Stimulated activated CD4-positive, alpha-beta T cell treated with anti-CD3 and anti-CD28 coated beads, Interleukin-2, amount 100 ng/mL, for 4 hours (primary cell): Measurements from ENCODE around the gene DNAH17.

Source experiments
- DNase-seq: peaks from one replicate; pipeline ENCODE4 v3.0.0-alpha.2; 2020; ENCODE audit warnings: low read depth

Gene DNAH17

DNA sequence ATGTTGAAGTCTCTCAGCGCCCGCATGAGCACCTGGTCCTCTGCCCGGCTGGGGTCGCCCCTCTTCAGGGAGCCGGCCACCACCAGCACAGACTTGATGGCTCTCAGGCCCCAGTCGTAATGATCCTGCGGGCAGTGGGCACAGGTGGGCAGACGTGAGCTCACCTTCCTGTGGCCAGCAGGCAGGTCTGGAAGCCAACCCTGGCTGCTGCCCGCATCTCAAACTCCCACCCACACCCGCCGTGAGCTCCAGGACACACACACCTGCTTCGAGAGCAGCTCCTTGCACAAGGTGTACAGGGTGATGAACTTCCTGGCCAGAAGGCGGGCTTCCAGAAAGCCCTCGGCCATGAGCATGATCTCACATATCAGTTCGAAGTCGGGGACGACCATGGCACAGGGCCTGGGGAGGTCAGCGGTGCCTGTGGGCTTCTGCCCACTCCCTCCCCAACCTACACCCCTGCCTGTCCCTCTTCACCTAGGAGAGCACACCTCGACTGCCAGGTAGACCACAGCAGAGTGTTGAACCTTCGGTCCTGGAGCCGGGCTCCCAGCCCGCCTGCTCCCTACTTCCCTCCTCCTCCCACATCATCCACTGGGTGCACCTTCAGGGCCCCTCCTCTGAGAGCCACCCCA is 82.4 kb downstream of the DNAH17 start:
- DNase-seq: no peak

DNA sequence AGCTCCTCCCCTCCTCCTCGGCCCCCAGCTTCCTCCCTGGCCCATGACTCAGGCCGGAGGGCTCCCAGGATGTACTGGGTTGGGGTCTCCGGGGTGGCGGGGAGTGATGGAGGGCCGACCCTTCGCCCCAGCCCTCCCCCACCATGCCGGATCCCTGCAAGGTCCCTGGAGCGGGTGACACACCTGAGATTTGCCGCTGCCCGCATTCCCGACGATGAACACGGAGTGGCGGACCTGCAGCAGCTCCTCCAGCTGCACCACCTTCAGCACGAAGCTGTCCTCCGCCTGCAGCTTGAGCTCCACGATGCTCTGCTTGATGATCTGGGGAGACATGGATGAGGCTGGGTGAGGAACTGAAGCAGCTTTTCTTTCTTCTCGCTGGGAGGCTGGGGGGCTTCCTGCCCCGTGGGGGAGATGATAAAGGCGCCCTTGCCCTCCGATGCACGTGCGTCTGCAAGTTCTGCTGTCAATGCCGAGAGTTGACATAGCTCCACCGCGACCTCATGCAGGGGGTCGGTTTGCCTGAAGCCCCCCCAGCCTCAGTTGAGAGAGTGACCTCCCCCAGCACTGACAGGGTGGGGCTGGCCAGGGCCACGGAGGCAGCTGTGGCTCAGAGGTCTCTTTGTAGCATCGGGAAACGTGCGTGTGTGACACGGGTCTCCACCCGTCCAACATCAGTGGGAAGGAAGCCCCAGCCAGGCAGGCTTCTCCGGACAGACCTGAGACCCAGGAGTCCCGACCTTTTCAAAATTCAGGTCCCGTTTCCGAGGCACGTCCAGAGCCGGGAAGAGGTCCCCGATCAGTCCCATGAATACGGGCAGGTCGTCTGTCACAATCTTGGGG is 83.1 kb downstream of the DNAH17 start:
- DNase-seq: no peak

DNA sequence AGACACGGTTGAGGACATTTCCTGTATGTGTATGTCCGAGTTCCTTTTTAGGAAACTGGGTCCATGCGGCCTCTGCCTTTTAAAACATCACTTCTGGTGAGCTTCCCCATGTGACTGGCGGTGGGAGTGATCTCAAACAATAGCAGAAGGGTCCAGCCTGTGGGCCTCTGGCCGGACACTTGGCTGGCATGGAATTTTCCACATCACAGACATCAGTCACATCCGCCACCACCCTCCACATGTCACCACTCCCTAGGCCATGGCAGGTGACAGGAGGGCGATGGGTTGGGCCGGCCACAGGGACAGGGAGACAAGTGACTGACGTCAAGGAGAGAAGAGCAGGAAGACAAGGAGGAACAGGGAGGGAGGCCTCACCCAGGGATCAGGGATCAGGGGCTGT is 83.7 kb downstream of the DNAH17 start:
- no peak for DNase-seq

DNA sequence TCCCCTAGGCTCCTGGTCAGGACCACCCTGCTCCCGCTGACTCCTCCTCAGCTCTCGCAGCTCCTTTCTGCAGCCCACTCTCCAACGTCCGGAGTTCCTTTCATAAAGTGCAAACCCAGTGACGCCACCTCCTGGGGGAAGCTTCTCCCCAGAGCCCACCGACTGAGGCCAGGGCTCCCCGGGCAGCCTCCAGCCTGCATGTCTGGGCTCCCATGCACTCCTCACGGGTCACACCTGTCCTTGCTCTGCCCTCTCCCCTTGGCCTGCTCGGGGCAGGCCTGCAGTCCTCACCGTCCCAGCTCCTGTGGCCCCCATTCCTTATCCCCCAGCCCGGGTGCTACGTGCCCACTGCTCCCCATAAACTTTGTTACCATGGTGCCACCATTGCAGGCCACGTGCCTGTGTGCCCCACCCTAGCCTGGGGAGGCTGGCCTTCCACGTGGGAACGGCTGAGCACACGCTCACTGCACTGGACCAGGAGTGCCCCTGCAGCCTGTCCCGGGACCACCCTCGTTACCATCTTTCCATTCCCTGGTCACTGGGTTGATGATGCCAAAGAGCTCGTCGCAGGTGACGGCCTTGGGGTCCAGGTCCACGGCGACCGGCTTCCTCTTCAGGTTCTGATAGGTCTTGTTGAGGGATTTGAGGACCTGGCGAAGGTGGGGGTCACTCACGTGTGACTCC is 84.9 kb downstream of the DNAH17 start:
- DNase-seq: no peak

DNA sequence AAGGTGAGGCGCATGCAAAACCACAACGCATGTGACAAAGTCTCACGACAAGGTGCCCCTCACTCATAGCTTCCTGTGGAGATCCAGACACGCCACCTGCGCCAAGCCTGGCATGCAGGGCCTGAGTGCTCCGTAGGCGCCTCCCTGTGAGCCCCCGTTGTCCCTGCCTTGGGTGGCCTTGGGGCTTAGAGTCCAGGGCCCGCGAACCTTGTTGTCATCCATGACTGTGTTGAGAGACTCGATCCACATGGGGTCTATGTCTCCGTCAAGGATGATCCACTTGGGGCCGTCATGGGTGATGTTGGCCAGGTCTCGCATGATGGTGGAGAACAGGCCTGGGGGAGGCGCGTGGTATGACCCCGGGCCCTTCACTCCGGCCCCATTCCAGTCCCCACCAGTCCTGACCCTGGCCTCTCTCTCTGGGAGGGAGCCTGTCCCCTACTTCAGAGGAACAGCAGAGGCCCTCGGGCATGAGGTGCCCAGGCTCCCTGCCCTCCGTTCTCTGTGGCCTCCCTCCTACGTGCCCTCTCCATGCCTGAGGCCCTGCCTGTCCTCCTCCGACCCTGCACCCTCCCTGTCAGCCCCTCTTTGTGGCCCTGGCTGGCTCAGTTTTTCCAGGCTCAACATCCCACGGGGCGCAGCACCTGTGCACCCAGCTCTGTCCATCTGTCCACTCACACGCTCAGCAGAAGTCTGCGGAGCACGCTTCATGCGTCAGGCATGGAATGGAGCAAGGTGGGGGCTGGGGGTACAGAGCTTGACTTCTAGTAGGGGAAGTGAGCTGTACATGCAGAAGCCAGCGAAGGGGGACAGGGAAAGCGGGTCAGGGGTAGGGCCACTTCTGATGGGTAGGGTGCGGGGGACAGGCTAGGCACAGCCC is 85.7 kb downstream of the DNAH17 start:
- DNase-seq: no peak

DNA sequence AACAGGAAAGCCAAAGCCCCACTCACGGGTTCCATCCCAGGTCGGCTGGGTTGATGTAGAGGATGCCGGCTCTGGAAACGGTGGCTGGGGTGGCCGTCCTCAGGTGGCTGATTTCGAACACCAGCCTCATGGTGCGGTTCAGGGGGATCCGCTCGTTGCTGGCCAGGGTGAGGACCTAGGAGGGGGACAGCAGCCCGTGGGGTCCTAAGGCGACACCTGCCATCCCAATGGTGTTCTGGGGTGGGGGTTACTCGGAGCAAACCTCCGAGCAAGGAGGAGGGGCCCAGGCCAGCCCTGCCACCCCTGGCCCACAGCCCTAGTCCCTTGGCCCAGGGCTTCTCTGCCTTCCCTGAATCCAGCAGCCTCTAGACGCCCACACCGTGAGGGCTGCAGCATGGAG is 86.5 kb downstream of the DNAH17 start:
- no peak for DNase-seq

DNA sequence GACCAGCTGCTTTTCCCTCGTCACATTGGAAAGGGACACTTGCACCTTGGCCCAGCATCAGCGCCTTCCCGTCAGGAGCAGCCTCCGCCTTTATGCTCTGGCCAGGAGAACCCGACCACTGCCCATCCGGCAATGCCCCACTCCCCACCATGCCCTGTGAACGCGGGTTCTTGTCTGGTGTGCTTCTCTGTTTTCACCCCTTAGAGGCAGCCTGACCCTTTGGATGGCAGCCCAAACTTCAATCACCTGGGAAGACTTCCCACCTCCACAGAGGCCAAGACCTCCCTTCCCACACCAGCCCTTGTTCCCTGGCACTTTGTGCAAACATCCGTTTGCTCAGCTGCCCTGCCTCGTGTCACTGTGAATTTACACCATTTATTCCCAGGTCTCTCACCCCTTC is 87.0 kb downstream of the DNAH17 start:
- no peak for DNase-seq

DNA sequence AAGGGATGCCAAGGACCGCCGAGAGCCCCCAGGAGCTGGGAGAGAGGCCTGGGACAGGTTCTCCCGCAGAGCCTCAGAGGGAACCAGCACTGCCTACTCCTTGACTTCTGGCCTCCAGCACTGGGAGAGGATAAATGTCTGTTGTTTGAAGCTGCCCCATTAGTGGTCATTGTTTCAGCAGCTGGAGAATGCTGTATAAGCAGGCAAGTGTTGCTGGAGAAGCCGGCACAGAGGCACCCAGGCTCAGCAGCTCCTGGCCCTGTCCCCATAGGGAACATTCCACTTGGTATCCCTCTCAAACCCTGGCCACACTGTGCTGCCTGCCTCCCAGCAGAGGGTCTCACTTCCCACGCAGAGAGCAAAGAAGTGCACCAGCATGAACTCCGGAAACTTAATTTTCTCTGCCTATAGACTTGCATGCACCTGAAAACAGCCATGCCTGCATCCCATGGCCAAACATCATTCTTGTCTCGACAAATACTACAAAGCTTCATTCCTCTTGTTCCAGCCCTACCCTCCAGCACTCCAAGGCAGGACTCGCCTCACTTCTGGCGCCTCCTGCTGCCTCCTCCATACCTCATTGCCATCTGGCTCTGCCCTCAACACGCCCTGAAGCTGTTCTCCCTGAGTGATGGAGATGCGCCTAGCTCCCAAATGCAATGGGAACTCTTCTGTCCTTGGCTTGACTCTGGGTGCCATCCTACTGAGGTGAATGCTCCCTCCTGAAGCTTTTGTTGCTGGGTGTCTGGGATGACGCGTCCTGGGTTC is 88.1 kb downstream of the DNAH17 start:
- DNase-seq: no peak

DNA sequence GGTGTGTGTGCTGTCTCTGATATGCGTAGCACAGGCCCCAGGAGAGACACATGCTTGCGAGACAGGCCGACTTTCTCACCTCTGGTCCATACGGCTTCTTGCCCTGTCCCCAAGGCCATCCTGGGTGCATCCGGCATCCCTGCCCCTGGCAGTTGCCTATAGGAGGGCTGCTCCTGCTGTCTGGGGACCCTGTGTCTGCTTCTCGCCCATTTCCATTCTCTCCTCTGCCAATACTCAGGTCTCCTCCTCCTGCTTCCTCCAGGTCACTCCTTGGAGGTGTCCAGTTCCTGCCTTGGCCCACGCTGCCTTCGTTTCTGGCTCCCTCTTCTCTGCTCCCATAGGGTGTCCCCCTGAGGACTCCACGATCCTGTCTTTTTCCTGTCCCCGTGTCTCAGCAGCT is 89.0 kb downstream of the DNAH17 start:
- DNase-seq: no peak

DNA sequence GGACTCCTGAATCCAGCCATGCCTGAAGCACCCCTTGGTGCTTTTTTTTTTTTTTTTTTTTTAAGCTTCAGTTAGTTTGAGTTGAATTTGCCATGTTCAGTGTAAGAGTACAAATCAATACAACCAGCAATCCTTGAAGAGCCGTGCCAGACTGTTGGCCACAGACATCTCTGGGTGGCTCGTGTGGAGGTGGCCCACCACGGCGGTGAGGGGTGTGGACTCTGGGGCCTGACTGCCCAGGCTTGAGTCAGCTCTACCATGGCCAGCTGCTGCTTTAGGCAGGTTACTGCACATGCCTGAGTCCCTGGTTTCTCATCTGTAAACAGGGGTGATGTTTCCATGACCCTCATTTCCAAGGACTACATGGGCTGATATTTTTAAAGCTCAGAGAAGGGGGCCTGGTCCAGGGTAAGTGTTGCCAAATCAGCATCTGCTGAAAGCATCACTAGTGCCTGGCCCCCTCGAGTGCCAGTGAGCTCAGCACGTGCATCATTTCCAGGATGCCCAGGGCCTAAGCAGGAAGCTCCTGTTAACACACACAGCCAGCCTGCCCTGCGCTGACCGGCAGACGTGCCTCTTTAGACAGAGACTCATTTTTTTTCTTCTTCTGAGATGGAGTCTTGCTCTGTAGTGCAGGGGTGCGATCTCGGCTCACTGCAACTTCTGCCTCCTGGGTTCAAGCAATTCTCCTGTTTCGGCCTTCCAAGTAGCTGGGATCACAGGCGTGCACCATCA is 90.1 kb downstream of the DNAH17 start:
- DNase-seq: no peak

DNA sequence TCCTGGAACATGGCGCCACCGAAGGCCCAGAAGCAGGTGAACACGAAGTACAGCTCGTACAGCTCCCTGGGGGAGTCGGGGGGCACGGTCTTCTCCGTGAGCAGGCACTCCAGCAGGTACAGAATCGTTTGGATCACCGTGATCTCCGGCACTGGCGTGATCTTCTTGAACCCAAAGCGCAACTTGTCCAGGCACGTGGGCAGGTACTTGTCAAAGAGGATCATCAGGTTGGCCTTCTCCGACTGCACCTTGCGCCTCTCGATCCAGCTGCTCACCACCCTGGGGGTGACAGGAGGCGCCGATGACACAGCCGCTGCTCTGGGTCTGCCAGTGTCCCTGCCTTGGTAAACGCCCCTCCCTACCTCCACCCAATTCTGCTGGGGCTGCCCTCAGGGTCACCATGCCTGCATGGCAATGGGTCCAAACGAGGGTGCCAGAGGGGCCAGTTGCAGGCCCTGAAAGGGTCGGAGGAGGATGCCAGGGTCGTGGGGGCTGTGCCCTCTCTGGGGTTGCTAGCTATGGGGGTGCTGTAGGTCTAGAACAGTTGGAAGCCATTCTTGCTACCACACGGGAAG is 90.9 kb downstream of the DNAH17 start:
- no peak for DNase-seq

DNA sequence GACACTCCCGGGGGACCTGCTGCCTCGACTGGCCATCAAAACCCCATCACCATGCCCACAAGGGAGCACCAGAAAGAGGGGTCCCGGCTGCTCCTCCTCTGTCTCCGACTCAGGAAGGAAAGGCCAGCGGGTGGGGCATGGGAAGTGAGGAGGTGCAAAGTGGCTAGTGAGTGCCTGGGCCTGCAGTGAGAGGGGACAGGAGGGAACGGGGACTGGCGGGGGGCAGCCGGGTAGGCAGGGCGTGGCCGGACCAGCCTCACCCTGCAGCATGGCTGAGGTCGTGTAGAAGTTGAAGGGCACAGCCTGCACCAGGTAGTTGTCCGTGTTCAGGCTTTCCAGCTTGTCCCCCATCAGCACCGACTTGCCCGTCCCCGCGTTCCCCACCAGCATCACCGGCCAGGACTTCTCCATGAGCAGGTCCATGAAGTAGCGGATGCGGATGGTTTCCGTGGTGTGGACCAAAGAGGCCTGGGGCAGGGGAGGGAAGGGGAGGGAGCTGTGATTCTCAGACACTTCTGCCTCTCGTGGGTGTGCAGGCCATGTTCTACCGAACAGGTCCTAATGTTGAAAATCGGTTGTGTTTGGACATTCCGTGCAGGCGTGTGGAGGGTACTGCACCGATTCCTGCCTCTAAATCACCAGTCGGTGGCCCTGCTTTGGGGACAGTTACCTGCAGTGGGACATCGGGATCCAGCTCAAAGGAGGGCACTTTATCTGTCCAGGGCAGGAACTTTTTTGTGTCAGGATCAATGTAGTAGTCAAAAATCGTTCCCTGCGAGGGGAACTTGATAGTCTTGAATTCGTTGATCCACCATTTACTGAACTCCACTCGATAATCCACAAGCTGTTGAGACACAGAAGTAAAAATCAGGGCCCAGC is 91.7 kb downstream of the DNAH17 start:
- DNase-seq: no peak

DNA sequence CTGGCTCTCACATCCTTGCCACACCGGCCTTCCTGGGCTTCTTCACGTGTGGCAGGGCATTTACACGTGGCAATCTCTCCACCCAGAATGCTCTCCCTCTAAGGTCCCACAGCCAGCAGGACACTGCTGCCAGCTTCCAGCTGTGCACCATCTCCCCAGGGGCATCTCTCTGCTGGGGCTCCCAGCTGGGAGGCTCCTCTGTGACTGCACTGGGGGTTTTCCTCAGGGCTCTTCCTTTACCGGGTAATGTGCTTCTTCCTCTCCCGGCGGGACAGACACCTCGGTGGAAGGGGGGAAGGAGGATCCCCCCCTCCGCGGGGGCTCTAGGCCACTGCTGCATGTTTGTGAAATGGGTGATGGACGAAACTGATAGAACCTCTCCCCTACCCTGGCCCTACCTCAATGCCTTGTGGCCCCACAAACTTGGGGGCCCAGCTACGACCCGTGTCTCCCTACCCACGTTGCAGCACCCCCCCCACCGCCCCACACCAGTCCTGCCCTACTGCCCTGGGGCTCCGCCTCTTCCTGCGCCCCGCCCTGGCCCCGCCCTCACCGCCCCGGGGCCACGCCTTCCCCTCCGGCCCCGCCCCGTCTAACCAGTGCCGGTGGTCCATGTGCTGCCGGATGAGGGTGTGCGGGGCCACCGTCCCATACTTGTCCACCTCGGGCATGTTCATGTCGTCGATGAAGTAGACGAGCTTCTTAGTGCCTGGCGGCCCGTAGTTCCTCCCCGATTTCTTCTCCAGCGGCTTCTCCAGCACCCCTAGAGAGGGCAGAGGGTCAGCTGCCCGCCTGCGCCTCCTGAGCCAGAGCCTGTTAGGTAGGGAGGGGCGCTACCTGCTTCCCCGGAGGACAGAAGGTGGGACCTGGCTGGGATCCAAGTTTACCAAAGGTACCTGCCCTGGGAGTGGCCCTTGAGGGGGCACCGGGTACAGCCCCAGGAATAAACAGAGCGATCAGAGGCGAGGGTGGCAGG is 92.6 kb downstream of the DNAH17 start:
- peak; percentile 37 for DNase-seq

DNA sequence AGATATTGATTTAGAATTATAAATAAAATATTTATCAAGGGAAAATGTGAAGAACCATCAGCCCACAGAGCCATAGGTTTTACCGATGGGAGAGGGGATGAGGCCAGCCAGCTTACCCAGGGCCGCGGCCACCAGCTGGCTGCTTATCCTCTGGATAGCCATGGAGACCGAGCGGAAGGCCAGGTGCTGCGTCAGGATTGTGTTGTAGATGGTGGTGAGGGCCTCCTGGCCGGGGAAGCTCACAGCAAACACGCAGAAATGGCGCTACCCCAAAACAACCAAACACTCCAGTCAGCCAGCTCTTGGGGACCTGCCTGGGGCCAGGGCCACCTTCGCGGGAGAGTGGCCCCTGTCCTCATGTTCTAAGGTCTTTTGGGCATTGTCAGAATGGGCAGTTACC is 97.8 kb downstream of the DNAH17 start:
- DNase-seq: no peak

DNA sequence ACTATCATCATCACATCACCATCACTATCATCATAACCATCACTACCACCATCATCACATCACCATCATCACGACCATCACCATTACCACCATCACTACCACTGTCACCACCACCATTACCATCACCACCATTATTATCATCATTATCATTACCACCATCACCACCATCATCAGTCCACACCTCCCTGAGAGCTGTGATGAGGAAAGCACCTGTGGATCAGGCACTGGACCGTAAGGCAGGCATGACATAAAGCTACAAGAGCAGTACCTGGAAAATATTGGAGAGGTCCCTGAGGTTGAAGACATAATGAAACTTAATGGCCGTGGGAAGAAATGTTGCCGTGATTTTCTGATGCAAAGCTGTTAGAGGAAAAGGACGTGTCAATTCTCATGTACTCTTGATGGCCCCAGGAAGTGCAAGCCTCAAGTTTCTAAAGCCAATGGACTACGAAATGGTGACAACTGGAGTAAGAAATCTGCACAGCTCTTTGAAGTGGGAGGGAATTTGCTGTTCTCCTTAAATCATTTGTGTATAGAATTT is 98.4 kb downstream of the DNAH17 start:
- no peak for DNase-seq

DNA sequence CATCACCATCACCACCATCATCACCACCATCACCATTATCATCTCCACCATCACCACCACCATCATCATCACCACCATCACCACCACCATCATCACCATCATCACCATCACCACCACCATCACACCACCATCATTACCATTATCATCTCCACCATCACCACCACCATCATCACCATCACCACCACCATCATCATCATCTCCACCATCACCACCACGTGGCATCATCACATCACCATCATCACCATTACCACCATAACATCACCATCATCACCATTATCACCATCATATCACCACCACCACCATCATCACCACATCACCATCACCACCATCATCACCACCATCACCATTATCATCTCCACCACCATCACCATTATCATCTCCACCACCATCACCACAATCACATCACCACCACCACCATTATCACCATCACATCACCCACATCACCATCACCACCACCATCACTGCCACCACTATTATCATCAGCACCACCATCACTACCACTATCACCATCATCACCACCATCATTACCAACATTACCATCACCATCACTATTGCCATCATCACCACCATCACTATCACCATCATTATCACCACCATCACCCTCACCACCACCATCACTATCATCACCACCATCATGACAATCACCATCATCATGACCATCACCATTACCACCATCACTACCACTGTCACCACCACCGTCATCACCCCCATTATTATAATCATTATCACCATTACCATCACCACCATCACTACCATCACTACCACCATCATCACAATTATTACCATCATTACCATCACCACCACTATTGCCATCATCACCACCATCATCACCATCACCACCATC is 99.1 kb downstream of the DNAH17 start:
- no peak for DNase-seq

DNA sequence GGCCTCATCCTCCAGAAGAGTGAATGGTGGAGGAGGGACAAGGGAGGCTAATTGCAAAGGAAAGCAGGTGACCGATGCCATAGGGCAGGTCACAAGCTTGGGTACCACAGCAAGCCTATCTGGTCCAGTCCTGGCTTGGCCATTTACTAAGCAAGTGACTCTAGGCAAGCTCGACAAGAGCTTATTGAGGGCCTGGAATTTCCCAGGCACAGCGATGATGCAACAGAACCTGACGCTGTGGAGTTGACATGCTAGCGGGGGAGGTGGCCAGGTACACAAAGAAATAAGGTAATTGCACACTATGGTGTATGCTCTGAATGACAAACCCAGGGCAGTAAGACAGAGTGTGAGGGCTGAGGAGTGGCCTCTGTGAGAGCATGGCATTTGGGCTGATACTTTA is 100.2 kb downstream of the DNAH17 start:
- DNase-seq: no peak
